K562 (cell line): ENCODE data around the gene ITPK1. TPM values are rescaled to one million over a fixed set of nuclear protein-coding genes. Genes with fewer than 3 reads are reported as not detected.
A peak's percentile ranks its signal among the peaks of the same experiment; 100 is the strongest.

Source experiments
- ARID1B ChIP-seq: fragments of 450-650 bp; IDR thresholded peaks from 2 replicates; pipeline ENCODE4 v1.6.1; 2016; ENCODE audit warnings: antibody characterized with exemption, mild to moderate bottlenecking, inconsistent platforms
- CHD4 ChIP-seq: fragments of 200-600 bp; sonication (generic); IDR thresholded peaks from 3 replicates; pipeline ENCODE4 v1.6.1; 2012; ENCODE audit warnings: low read depth, mild to moderate bottlenecking, mixed read lengths, low read length, inconsistent platforms; ENCODE audit not compliant: insufficient read depth, insufficient replicate concordance, poor library complexity, severe bottlenecking
- CUX1 ChIP-seq: fragments of 200-800 bp; sonication (Bioruptor generic); IDR thresholded peaks from 2 replicates; pipeline ENCODE4 v1.6.1; 2016; ENCODE audit warnings: missing genetic modification characterization, missing compliant biosample characterization
- DLX4 ChIP-seq: fragments of 250-450 bp; sonication (Bioruptor Pico); IDR thresholded peaks from 2 replicates; pipeline ENCODE4 v1.6.1; 2021; ENCODE audit warnings: mild to moderate bottlenecking
- EP400 ChIP-seq: fragments of 450-650 bp; IDR thresholded peaks from 2 replicates; pipeline ENCODE4 v1.6.1; 2017; ENCODE audit warnings: antibody characterized with exemption, mild to moderate bottlenecking, moderate library complexity
- GABPA ChIP-seq: fragments of 200-800 bp; sonication (Bioruptor generic); conservative IDR thresholded peaks from 2 replicates; pipeline ENCODE4 v1.6.1; 2016; ENCODE audit warnings: low read depth, missing genetic modification characterization, missing compliant biosample characterization
- HDAC2 ChIP-seq: fragments of 450-650 bp; IDR thresholded peaks from 2 replicates; pipeline ENCODE4 v1.6.1; 2016; ENCODE audit warnings: mild to moderate bottlenecking
- HIVEP1 ChIP-seq: fragments of 250-450 bp; sonication (Bioruptor Pico); IDR thresholded peaks from 2 replicates; pipeline ENCODE4 v1.4.0; 2020; ENCODE audit warnings: mild to moderate bottlenecking
- MLLT1 ChIP-seq, 2 experiments: fragments of 450-650 bp; IDR thresholded peaks; 2 replicates each; pipeline ENCODE4 v1.6.1; 2016
- NFE2 ChIP-seq: IDR thresholded peaks from 2 replicates; pipeline ENCODE4 v1.6.1; 2014; ENCODE audit warnings: antibody characterized with exemption, low read depth
- RAD51 ChIP-seq: fragments of 450-650 bp; IDR thresholded peaks from 2 replicates; pipeline ENCODE4 v1.7.1; 2016; ENCODE audit warnings: low read depth, mild to moderate bottlenecking, borderline replicate concordance
- RBM22 ChIP-seq: fragments of 200-400 bp; formaldehyde crosslinking; IDR thresholded peaks from 2 replicates; pipeline ENCODE4 v1.6.1; 2018; ENCODE audit warnings: low read length, low read depth; ENCODE audit not compliant: poor library complexity, severe bottlenecking
- SIRT6 ChIP-seq: IDR thresholded peaks from one replicate; pipeline ENCODE4 v1.6.1; 2012; ENCODE audit warnings: low read depth, mild to moderate bottlenecking, control low read depth, inconsistent platforms, low read length, moderate library complexity
- SMARCA5 ChIP-seq: fragments of 450-650 bp; IDR thresholded peaks from 2 replicates; pipeline ENCODE4 v1.6.1; 2016
- SREBF1 ChIP-seq: fragments of 150-350 bp; IDR thresholded peaks from 2 replicates; pipeline ENCODE4 v1.6.1; 2014; ENCODE audit warnings: antibody characterized with exemption, low read depth, low read length, borderline replicate concordance
- SRSF9 ChIP-seq: fragments of 200-400 bp; formaldehyde crosslinking; IDR thresholded peaks from 2 replicates; pipeline ENCODE4 v1.6.1; 2017; ENCODE audit warnings: low read depth, low read length, borderline replicate concordance
- TSC22D4 ChIP-seq: fragments of 450-650 bp; IDR thresholded peaks from 2 replicates; pipeline ENCODE4 v1.6.1; 2016; ENCODE audit warnings: missing genetic modification characterization, missing biosample characterization, control low read depth
- ZNF436 ChIP-seq: fragments of 250-450, 450-650 bp; sonication (Bioruptor Pico); formaldehyde crosslinking; IDR thresholded peaks from 2 replicates; pipeline ENCODE4 v1.7.0; 2020; ENCODE audit warnings: mild to moderate bottlenecking
- ZNF589 ChIP-seq: fragments of 200-800 bp; sonication (Bioruptor generic); IDR thresholded peaks from 2 replicates; pipeline ENCODE4 v1.6.1; 2016; ENCODE audit warnings: low read depth, missing genetic modification characterization, missing compliant biosample characterization
- polyA plus RNA-seq, 8 experiments: library from polyadenylated mRNA; depleted of rRNA in 4 of 8; stranded (reverse) in 5 of 8; unstranded in 3 of 8; fragments of >200 nt; fragmentation: Nextera tagmentation in 2 of 8; fragmentation: Illumina TruSeq in 1 of 8; extraction: Ambion mirVana in 2 of 8; extraction: Trizol in 1 of 8; gene quantifications; 2 replicates each; pipeline versions ENCODE4 v1.2.1 to v1.2.3, GENCODE V29; 2011 to 2014; ENCODE audit warnings: inconsistent platforms in 1 of 8, missing spikeins in 1 of 8
- total RNA-seq, 7 experiments: library from RNA; depleted of rRNA in 6 of 7; stranded (reverse); fragments of >200 nt in 6 of 7; fragmentation: Illumina TruSeq in 2 of 7; extraction: Trizol in 2 of 7; gene quantifications; 2 replicates each; pipeline versions ENCODE4 v1.2.1 to v1.2.3, GENCODE V29; 2011 to 2021; ENCODE audit warnings: low replicate concordance in 1 of 7

Gene ITPK1
- total and polyA plus RNA-seq, 9 of the 15 experiments (the other 6 are each of a cell fraction or from before 2014, with no cell fraction given): 1.2 to 39.2 (median 23.0) TPM

- TF ChIP-seq GABPA (tag): no peak
- no peak for TF ChIP-seq SRSF9
- no peak for TF ChIP-seq SREBF1
- peak; percentile 48; the same call in 1 of the 2 replicates for TF ChIP-seq RAD51
- TF ChIP-seq ARID1B: no peak
- TF ChIP-seq ZNF436 (CRISPR knock-in tag): no peak
- no peak for TF ChIP-seq CUX1 (CRISPR knock-in tag)
- no peak for TF ChIP-seq MLLT1 (IDR thresholded peaks at IDR 0.05)
- TF ChIP-seq DLX4: no peak
- TF ChIP-seq EP400: no peak
- no peak for TF ChIP-seq HDAC2
- no peak for TF ChIP-seq SMARCA5
- TF ChIP-seq CHD4: no peak
- no peak for TF ChIP-seq ZNF589
- TF ChIP-seq HIVEP1: no peak
- TF ChIP-seq NFE2: no peak
- no peak for TF ChIP-seq TSC22D4
- no peak for TF ChIP-seq RBM22
- TF ChIP-seq SIRT6: no peak
Observed at GRCh38 chr14:92943855-92944570, 171.7 kb downstream of the ITPK1 start (continued).
